ENCODE data around the gene ANTXR2. TPM values are rescaled to one million over a fixed set of nuclear protein-coding genes. Genes with fewer than 3 reads are reported as not detected.
"Not testable (repeated sequence)": the region's sequence is repeated elsewhere in the genome, so short reads cannot be mapped to it uniquely, and the experiment has no call there.

ANTXR2 gene
- total and polyA plus RNA-seq, 2 donors (not counting 3 experiments of a cell fraction or from before 2014, with no cell fraction given), result 6.6 to 64.6 TPM

- POLR2A ChIA-PET; H3K36me3 ChIP-seq (ENCODE audit: control insufficient read depth in 2 of 2, extremely low read depth in 1 of 2, insufficient read depth in 2 of 2, low read length in 2 of 2); H3K4me1 ChIP-seq (ENCODE audit: control insufficient read depth, extremely low read depth, insufficient read depth, low read length); H3K9ac ChIP-seq (replicated peaks; ENCODE audit: extremely low read depth, insufficient read depth, low read length); H3K4me3 ChIP-seq (replicated peaks in 1 of 3; ENCODE audit: insufficient read depth in 1 of 3, low read depth in 1 of 3, low read length in 3 of 3); FAIRE-seq; H3K79me2 ChIP-seq (ENCODE audit: control insufficient read depth, insufficient read depth, low read length); H3K27ac ChIP-seq (ENCODE audit: insufficient read depth, low read depth, low read length); H3K9me1 ChIP-seq (replicated peaks; ENCODE audit: control insufficient read depth, extremely low read depth, insufficient read depth, low read length); intact Hi-C loops (cut with micrococcal nuclease); dilution Hi-C loops (cut with MboI; ENCODE audit: extremely low pct_ligation_motif_present, low sequenced_read_pairs); H3K4me2 ChIP-seq (ENCODE audit: insufficient read depth, low read length); CTCF ChIA-PET; H3K9me3 ChIP-seq (replicated peaks; ENCODE audit: control insufficient read depth, insufficient read depth, low read length); H3K27me3 ChIP-seq (ENCODE audit: control insufficient read depth in 2 of 2, insufficient read depth in 2 of 2, low read length in 2 of 2); DNase-seq (ENCODE audit: low read depth, low spot score); H2AFZ ChIP-seq (ENCODE audit: low read depth, low read length); H4K20me1 ChIP-seq (replicated peaks; ENCODE audit: control insufficient read depth, extremely low read depth, insufficient read depth, low read length); BruUV-seq (replicated peaks): not testable (repeated sequence)
Measured at GRCh38 chr4:80119620-80120019, 46.6 kb upstream of the ANTXR2 start.

- intact Hi-C loops (cut with micrococcal nuclease), result no loop called here
- no peak overlapping the region for H3K4me3 ChIP-seq (replicated peaks in 1 of 3; ENCODE audit: insufficient read depth in 1 of 3, low read depth in 1 of 3, low read length in 3 of 3)
- H4K20me1 ChIP-seq (replicated peaks; ENCODE audit: control insufficient read depth, extremely low read depth, insufficient read depth, low read length), result no peaks in the 10 kb centered on the region
- no peak overlapping the region for H3K9ac ChIP-seq (replicated peaks; ENCODE audit: extremely low read depth, insufficient read depth, low read length)
- TF ChIP-seq CTCF (IDR thresholded peaks at IDR 0.05; ENCODE audit: extremely low read depth in 1 of 2, insufficient read depth in 1 of 2, low read depth in 1 of 2, low read length in 2 of 2), result no peak
- TF ChIP-seq GATA2 (IDR thresholded peaks at IDR 0.05; ENCODE audit: insufficient read depth, insufficient read length, low read depth, low read length), result no peak
- no peak for TF ChIP-seq POLR2AphosphoS5 (IDR thresholded peaks at IDR 0.05; ENCODE audit: insufficient read depth, low read depth, low read length)
- no peak for TF ChIP-seq MYC (IDR thresholded peaks at IDR 0.05; ENCODE audit: low read depth, low read length)
- TF ChIP-seq POLR2A (IDR thresholded peaks at IDR 0.05; ENCODE audit: low read depth, low read length), result no peak
- no peak for TF ChIP-seq EZH2 (IDR thresholded peaks at IDR 0.05; ENCODE audit: borderline replicate concordance, low read depth, low read length, severe bottlenecking)
- no peak for TF ChIP-seq FOS (IDR thresholded peaks at IDR 0.05; ENCODE audit: borderline replicate concordance, insufficient read depth, low read length)
- TF ChIP-seq MAX (IDR thresholded peaks at IDR 0.05; ENCODE audit: insufficient read depth, insufficient read length), result no peak
- TF ChIP-seq JUN (IDR thresholded peaks at IDR 0.05; ENCODE audit: borderline replicate concordance, insufficient read depth, insufficient read length, low read depth), result no peak
- no peak for DNase-seq (ENCODE audit: low read depth, low spot score)
- CTCF ChIA-PET, result no interaction called here
- H2AFZ ChIP-seq (ENCODE audit: low read depth, low read length), result no peak overlapping the region
- no peaks in the 10 kb centered on the region for H3K27me3 ChIP-seq (ENCODE audit: control insufficient read depth in 2 of 2, insufficient read depth in 2 of 2, low read length in 2 of 2)
- no peak for FAIRE-seq
- H3K36me3 ChIP-seq (ENCODE audit: control insufficient read depth in 2 of 2, extremely low read depth in 1 of 2, insufficient read depth in 2 of 2, low read length in 2 of 2), result no peaks in the 10 kb centered on the region
- H3K4me2 ChIP-seq (ENCODE audit: insufficient read depth, low read length), result no peak overlapping the region
- no peak overlapping the region for H3K27ac ChIP-seq (ENCODE audit: insufficient read depth, low read depth, low read length)
- H3K9me1 ChIP-seq (replicated peaks; ENCODE audit: control insufficient read depth, extremely low read depth, insufficient read depth, low read length), result no peaks in the 10 kb centered on the region
- dilution Hi-C loops (cut with MboI; ENCODE audit: extremely low pct_ligation_motif_present, low sequenced_read_pairs), result no loop called here
- POLR2A ChIA-PET, result no interaction called here
- no peaks in the 10 kb centered on the region for H3K79me2 ChIP-seq (ENCODE audit: control insufficient read depth, insufficient read depth, low read length)
- no peaks in the 10 kb centered on the region for H3K4me1 ChIP-seq (ENCODE audit: control insufficient read depth, extremely low read depth, insufficient read depth, low read length)
- H3K9me3 ChIP-seq (replicated peaks; ENCODE audit: control insufficient read depth, insufficient read depth, low read length), result no peaks in the 10 kb centered on the region
- BruUV-seq (replicated peaks), result no TSS peak
Measured at GRCh38 chr4:80116516-80116915, 43.5 kb upstream of the ANTXR2 start.

Data from endothelial cell of umbilical vein (primary cell).